Endothelial cell of umbilical vein (primary cell): ENCODE data around the gene PSD2. TPM values are rescaled to one million over a fixed set of nuclear protein-coding genes. Genes with fewer than 3 reads are reported as not detected.
A peak's percentile ranks its signal among the peaks of the same experiment; 100 is the strongest.

Experiments used
- BruUV-seq: library from RNA; stranded (reverse); fragments of 400-500 nt; replicated peaks from 2 replicates; lab custom pipeline; 2021; lab: Mats Ljungman, UMichigan
- CTCF ChIA-PET: fragments of 300-600, 350-600 bp; sonication (Branson Sonifier 250); formaldehyde crosslinking; loops from one replicate; lab custom pipeline; 2021; ENCODE audit warnings: antibody characterized with exemption, inconsistent platforms; lab: Charles Lee
- POLR2A ChIA-PET: fragments of 300-600, 350-600 bp; sonication (Branson Sonifier 250); formaldehyde crosslinking; loops from one replicate; lab custom pipeline; 2021; ENCODE audit warnings: antibody characterized with exemption, inconsistent platforms; lab: Charles Lee
- DNase-seq: peaks from one replicate; pipeline ENCODE4 v3.0.0-alpha.2; 2011; ENCODE audit warnings: low read depth, low spot score
- FAIRE-seq: peaks from 2 replicates; lab custom pipeline; 2011; peaks lifted over from hg19 to GRCh38; lab: Jason Lieb, UNC
- H2AFZ ChIP-seq: 2 replicates; pipeline ENCODE4 v1.6.0; 2012; ENCODE audit warnings: low read depth, low read length, control low read depth, inconsistent platforms
- H3K27ac ChIP-seq: 2 replicates; pipeline ENCODE4 v1.5.1; 2011; ENCODE audit warnings: low read depth, mild to moderate bottlenecking, control low read depth, low read length, moderate library complexity; ENCODE audit not compliant: insufficient read depth
- H3K27me3 ChIP-seq, 2 experiments: 2 replicates each; pipeline versions ENCODE4 v1.6.0 to v1.6.1; 2011; ENCODE audit warnings: low read length in 2 of 2, mixed read lengths in 1 of 2; ENCODE audit not compliant: control insufficient read depth in 2 of 2, insufficient read depth in 2 of 2
- H3K36me3 ChIP-seq, 2 experiments: 2 replicates in 1 of 2; 3 replicates in 1 of 2; pipeline ENCODE4 v1.5.1; 2011; ENCODE audit warnings: low read length in 2 of 2, mild to moderate bottlenecking in 1 of 2, moderate library complexity in 1 of 2; ENCODE audit not compliant: control insufficient read depth in 2 of 2, insufficient read depth in 2 of 2; ENCODE audit errors: extremely low read depth in 1 of 2
- H3K4me1 ChIP-seq: 3 replicates; pipeline ENCODE4 v1.5.1; 2011; ENCODE audit warnings: mild to moderate bottlenecking, low read length; ENCODE audit not compliant: control insufficient read depth, insufficient read depth; ENCODE audit errors: extremely low read depth
- H3K4me2 ChIP-seq: 2 replicates; pipeline ENCODE4 v1.6.1; 2011; ENCODE audit warnings: low read length, control low read depth, mixed read lengths; ENCODE audit not compliant: insufficient read depth
- H3K4me3 ChIP-seq, 3 experiments: fragments of 200-600 bp in 1 of 3; sonication (generic), shearing (Covaris generic) in 1 of 3; replicated peaks in 1 of 3; 2 replicates each; pipeline ENCODE4 v1.5.1; 2011 to 2016; ENCODE audit warnings: control low read depth in 3 of 3, low read length in 3 of 3, mild to moderate bottlenecking in 2 of 3, inconsistent platforms in 1 of 3, low read depth in 1 of 3, moderate library complexity in 1 of 3; ENCODE audit not compliant: insufficient read depth in 1 of 3
- H3K79me2 ChIP-seq: 2 replicates; pipeline ENCODE4 v1.6.0; 2012; ENCODE audit warnings: low read length, inconsistent platforms; ENCODE audit not compliant: control insufficient read depth, insufficient read depth
- H3K9ac ChIP-seq: replicated peaks from 2 replicates; pipeline ENCODE3; 2011; ENCODE audit warnings: low read length, control low read depth; ENCODE audit not compliant: insufficient read depth; ENCODE audit errors: extremely low read depth
- H3K9me1 ChIP-seq: replicated peaks from 3 replicates; pipeline ENCODE4 v1.6.0; 2011; ENCODE audit warnings: mild to moderate bottlenecking, low read length; ENCODE audit not compliant: control insufficient read depth, insufficient read depth; ENCODE audit errors: extremely low read depth
- H3K9me3 ChIP-seq: replicated peaks from 2 replicates; pipeline ENCODE4 v1.5.1; 2012; ENCODE audit warnings: low read length, inconsistent platforms; ENCODE audit not compliant: control insufficient read depth, insufficient read depth
- H4K20me1 ChIP-seq: replicated peaks from 2 replicates; pipeline ENCODE3; 2011; ENCODE audit warnings: mild to moderate bottlenecking, low read length; ENCODE audit not compliant: control insufficient read depth, insufficient read depth; ENCODE audit errors: extremely low read depth
- CTCF ChIP-seq, 2 donors: IDR thresholded peaks; 1 replicate in 1 of 2; 2 replicates in 1 of 2; pipeline ENCODE4 v1.5.1; 2011; ENCODE audit warnings: low read length in 2 of 2, mild to moderate bottlenecking in 2 of 2, moderate library complexity in 2 of 2, control low read depth in 1 of 2, inconsistent platforms in 1 of 2, low read depth in 1 of 2; ENCODE audit not compliant: insufficient read depth in 1 of 2; ENCODE audit errors: extremely low read depth in 1 of 2
- EZH2 ChIP-seq: IDR thresholded peaks from 2 replicates; pipeline ENCODE4 v1.6.1; 2012; ENCODE audit warnings: borderline replicate concordance, low read depth, mild to moderate bottlenecking, moderate library complexity, low read length, inconsistent platforms; ENCODE audit not compliant: severe bottlenecking
- MAX ChIP-seq: IDR thresholded peaks from 2 replicates; pipeline ENCODE4 v1.6.1; 2011; ENCODE audit not compliant: insufficient read depth, insufficient read length
- MYC ChIP-seq: IDR thresholded peaks from one replicate; pipeline ENCODE4 v1.6.1; 2011; ENCODE audit warnings: mild to moderate bottlenecking, low read depth, low read length
- POLR2A ChIP-seq: IDR thresholded peaks from 2 replicates; pipeline ENCODE4 v1.6.1; 2012; ENCODE audit warnings: low read depth, mild to moderate bottlenecking, control low read depth, low read length
- dilution Hi-C: fragments of 300-500 bp; cut with MboI; formaldehyde crosslinking; loops from one replicate; pipeline ENCODE4 v1.15.0; 2019; ENCODE audit warnings: low sequenced_read_pairs; ENCODE audit not compliant: extremely low pct_ligation_motif_present
- intact Hi-C: fragments of 100-400 bp; cut with micrococcal nuclease; formaldehyde crosslinking; loops from one replicate; pipeline ENCODE4 v1.10.0; 2022
- polyA plus RNA-seq, 4 experiments: library from polyadenylated mRNA; depleted of rRNA in 3 of 4; stranded (reverse) in 3 of 4; unstranded in 1 of 4; fragments of >200 nt; gene quantifications; 2 replicates each; pipeline versions ENCODE4 v1.2.1 to v1.2.3, GENCODE V29; 2011 to 2012; ENCODE audit warnings: missing spikeins in 1 of 4
- total RNA-seq: library from RNA; stranded (reverse); gene quantifications from 2 replicates; pipeline ENCODE4 v1.2.3, GENCODE V29; 2021

Gene PSD2
- total and polyA plus RNA-seq, 2 donors (not counting 3 experiments of a cell fraction or from before 2014, with no cell fraction given) = not detected

- no peak overlapping the region for H3K4me3 ChIP-seq
- H3K4me1 ChIP-seq = no peaks in the 10 kb centered on the region
- no peaks in the 10 kb centered on the region for H3K36me3 ChIP-seq
- DNase-seq (no peak), FAIRE-seq (no peak)
- BruUV-seq = no TSS peak
- H3K9me3 ChIP-seq = no peaks in the 10 kb centered on the region
- H3K9ac ChIP-seq = no peak overlapping the region
- H3K79me2 ChIP-seq = no peaks in the 10 kb centered on the region
- no peaks in the 10 kb centered on the region for H4K20me1 ChIP-seq
- no peaks in the 10 kb centered on the region for H3K9me1 ChIP-seq
- TF ChIP-seq POLR2A (no peak), CTCF (IDR thresholded peaks at IDR 0.05; ENCODE audit: extremely low read depth in 1 of 2, insufficient read depth in 1 of 2, low read depth in 1 of 2, low read length in 2 of 2) (no peak), MYC (no peak), MAX (no peak), EZH2 (peak; percentile 100)
- no peak overlapping the region for H2AFZ ChIP-seq
- H3K27ac ChIP-seq = no peak overlapping the region
- peaks cover 48 to 49% of the 10 kb centered on the region in 2 experiments for H3K27me3 ChIP-seq
- intact Hi-C loops = no loop called here
- CTCF ChIA-PET = interaction anchor here (1.0 to 3.8 kb wide), 4 partner anchors 8 to 173 kb away, joined by 3 to 34 read pairs (median 4); no protein-coding TSS in a partner anchor
- no peak overlapping the region for H3K4me2 ChIP-seq
- dilution Hi-C loops = no loop called here
- POLR2A ChIA-PET = no interaction called here
Observed at GRCh38 chr5:139796061-139796806, 626 bp downstream of the PSD2 start.
